ENCODE results near the gene NKD2.

DNA sequence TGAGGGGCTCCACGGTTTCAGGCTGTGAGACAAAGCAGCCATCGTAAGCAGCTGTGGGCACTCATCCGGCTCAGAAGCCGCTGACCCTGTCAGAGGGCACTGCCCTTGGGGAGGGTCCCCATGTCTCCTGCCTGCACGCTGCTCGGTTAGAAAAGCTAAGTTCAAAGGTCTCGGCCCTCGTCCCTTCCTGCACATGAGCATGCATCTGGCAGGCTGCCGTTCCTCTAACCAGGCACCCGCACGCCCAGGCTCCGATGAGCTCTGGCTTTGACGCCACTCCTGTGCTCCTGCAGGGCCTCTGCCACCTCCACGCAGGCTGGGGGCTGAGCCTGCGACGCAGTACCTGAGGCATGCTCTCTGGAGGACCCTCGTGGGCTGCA is 51.3 kb downstream of the NKD2 start:
- TF ChIP-seq, protein P1, sequence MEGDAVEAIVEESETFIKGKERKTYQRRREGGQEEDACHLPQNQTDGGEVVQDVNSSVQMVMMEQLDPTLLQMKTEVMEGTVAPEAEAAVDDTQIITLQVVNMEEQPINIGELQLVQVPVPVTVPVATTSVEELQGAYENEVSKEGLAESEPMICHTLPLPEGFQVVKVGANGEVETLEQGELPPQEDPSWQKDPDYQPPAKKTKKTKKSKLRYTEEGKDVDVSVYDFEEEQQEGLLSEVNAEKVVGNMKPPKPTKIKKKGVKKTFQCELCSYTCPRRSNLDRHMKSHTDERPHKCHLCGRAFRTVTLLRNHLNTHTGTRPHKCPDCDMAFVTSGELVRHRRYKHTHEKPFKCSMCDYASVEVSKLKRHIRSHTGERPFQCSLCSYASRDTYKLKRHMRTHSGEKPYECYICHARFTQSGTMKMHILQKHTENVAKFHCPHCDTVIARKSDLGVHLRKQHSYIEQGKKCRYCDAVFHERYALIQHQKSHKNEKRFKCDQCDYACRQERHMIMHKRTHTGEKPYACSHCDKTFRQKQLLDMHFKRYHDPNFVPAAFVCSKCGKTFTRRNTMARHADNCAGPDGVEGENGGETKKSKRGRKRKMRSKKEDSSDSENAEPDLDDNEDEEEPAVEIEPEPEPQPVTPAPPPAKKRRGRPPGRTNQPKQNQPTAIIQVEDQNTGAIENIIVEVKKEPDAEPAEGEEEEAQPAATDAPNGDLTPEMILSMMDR (conservative IDR thresholded peaks at IDR 0.05): no peak
- no peak for TF ChIP-seq ZFX (IDR thresholded peaks at IDR 0.05)

All from C4-2B (cell line).